ENCODE measurements around the gene BLCAP.

DNA sequence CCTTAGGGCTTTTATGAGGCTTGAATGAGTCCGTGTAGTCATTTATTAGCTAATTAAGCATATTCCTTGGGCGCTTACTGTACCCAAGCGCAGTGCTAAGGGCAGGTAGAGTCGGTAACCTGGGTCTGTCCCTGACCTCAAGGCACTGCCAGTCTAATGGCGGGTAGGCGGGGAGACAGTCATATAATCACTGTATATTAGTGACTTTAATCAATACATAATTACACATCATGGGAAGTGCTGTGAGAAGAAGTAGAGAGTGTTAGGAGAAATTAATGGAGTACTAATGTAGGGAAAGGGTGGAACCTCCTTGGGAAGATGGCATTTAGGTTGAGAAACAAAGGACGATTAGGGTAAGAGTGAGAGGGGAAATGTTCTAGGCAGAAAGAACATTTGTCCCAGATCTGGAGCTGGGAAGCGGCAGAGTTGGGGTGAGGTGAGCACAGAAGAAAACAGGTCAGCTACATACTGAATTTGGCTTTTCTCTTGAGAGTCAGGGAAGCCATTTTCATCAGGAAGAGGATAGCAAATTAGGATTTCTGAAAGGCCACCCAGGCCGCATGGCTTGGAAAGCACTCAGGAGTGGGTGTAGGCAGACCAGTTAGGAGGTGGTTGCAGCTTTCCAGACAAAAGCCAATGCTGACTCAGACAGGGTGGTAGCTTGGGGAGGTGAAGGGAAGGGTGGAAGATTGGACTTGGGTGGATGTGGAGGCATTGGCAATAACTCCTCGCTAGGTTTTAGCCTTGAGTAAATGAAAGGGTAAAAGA lies 954 bp upstream of the BLCAP start:
- no peak for TF ChIP-seq SP1 (IDR thresholded peaks at IDR 0.05)
- TF ChIP-seq, protein P1, sequence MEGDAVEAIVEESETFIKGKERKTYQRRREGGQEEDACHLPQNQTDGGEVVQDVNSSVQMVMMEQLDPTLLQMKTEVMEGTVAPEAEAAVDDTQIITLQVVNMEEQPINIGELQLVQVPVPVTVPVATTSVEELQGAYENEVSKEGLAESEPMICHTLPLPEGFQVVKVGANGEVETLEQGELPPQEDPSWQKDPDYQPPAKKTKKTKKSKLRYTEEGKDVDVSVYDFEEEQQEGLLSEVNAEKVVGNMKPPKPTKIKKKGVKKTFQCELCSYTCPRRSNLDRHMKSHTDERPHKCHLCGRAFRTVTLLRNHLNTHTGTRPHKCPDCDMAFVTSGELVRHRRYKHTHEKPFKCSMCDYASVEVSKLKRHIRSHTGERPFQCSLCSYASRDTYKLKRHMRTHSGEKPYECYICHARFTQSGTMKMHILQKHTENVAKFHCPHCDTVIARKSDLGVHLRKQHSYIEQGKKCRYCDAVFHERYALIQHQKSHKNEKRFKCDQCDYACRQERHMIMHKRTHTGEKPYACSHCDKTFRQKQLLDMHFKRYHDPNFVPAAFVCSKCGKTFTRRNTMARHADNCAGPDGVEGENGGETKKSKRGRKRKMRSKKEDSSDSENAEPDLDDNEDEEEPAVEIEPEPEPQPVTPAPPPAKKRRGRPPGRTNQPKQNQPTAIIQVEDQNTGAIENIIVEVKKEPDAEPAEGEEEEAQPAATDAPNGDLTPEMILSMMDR (IDR thresholded peaks at IDR 0.05; ENCODE audit: low read depth, low read length, missing input control) = no peak

Measured in liver (tissue), 3 donors.